ENCODE results near the gene VAV3. TPM values are rescaled to one million over a fixed set of nuclear protein-coding genes. Genes with fewer than 3 reads are reported as not detected.
"Not testable (repeated sequence)": the region's sequence is repeated elsewhere in the genome, so short reads cannot be mapped to it uniquely, and the experiment has no call there.

VAV3 gene
- total RNA-seq, 1 donor from 2014 or later = 29.1 TPM

GRCh38 chr1:107653005-107653404 is 312.0 kb downstream of the VAV3 start:
- Mint-ChIP-seq H3K4me3 (no peak overlapping the region), H3K36me3 (ENCODE audit: low read depth) (peaks cover 22% of the 10 kb centered on the region), H3K4me1 (no peaks in the 10 kb centered on the region), H3K27me3 (no peaks in the 10 kb centered on the region), H3K9me3 (no peaks in the 10 kb centered on the region), H3K27ac (no peak overlapping the region)
- no peak for TF ChIP-seq CTCF (IDR thresholded peaks at IDR 0.05)
- ChIA-PET POLR2A (no interaction called here), CTCF (no interaction called here)
- no peak for ATAC-seq (ENCODE audit: low read depth)
- DNase-seq = no peak
- intact Hi-C loops (cut with micrococcal nuclease) = no loop called here

- DNase-seq; CTCF ChIA-PET; H3K9me3 Mint-ChIP-seq; POLR2A ChIA-PET; H3K4me3 Mint-ChIP-seq; H3K4me1 Mint-ChIP-seq; intact Hi-C loops (cut with micrococcal nuclease); ATAC-seq (ENCODE audit: low read depth); H3K27me3 Mint-ChIP-seq; H3K27ac Mint-ChIP-seq: not testable (repeated sequence)
- H3K36me3 Mint-ChIP-seq (ENCODE audit: low read depth) = peaks cover 21% of the 10 kb centered on the region
Measured at GRCh38 chr1:107650825-107651224, 314.2 kb downstream of the VAV3 start.

- Mint-ChIP-seq H3K4me1 (peaks cover 8% of the 10 kb centered on the region), H3K27ac (no peak overlapping the region), H3K4me3 (no peak overlapping the region), H3K9me3 (no peaks in the 10 kb centered on the region), H3K36me3 (ENCODE audit: low read depth) (peaks cover 31% of the 10 kb centered on the region), H3K27me3 (no peaks in the 10 kb centered on the region)
- POLR2A ChIA-PET = no interaction called here
- DNase-seq = no peak
- TF ChIP-seq CTCF (IDR thresholded peaks at IDR 0.05) = no peak
- no peak for ATAC-seq (ENCODE audit: low read depth)
- CTCF ChIA-PET = no interaction called here
- intact Hi-C loops (cut with micrococcal nuclease) = no loop called here
Measured at GRCh38 chr1:107649023-107649422, 316.0 kb downstream of the VAV3 start.

GRCh38 chr1:107648071-107648470 is 316.9 kb downstream of the VAV3 start:
- Mint-ChIP-seq H3K4me3 (no peak overlapping the region), H3K27me3 (no peaks in the 10 kb centered on the region), H3K36me3 (ENCODE audit: low read depth) (peaks cover 31% of the 10 kb centered on the region), H3K27ac (no peak overlapping the region), H3K9me3 (no peaks in the 10 kb centered on the region), H3K4me1 (peaks cover 12% of the 10 kb centered on the region)
- no peak for DNase-seq
- ChIA-PET POLR2A (no interaction called here), CTCF (no interaction called here)
- TF ChIP-seq CTCF (IDR thresholded peaks at IDR 0.05) = no peak
- intact Hi-C loops (cut with micrococcal nuclease) = no loop called here
- ATAC-seq (ENCODE audit: low read depth) = no peak

- DNase-seq = no peak
- TF ChIP-seq CTCF (IDR thresholded peaks at IDR 0.05) = no peak
- POLR2A ChIA-PET = no interaction called here
- H3K27ac Mint-ChIP-seq = no peak overlapping the region
- H3K27me3 Mint-ChIP-seq = no peaks in the 10 kb centered on the region
- ATAC-seq (ENCODE audit: low read depth) = no peak
- intact Hi-C loops (cut with micrococcal nuclease) = no loop called here
- H3K36me3 Mint-ChIP-seq (ENCODE audit: low read depth) = peaks cover 38% of the 10 kb centered on the region
- H3K9me3 Mint-ChIP-seq = no peaks in the 10 kb centered on the region
- no peak overlapping the region for H3K4me3 Mint-ChIP-seq
- peaks cover 12% of the 10 kb centered on the region for H3K4me1 Mint-ChIP-seq
- CTCF ChIA-PET = no interaction called here
Measured at GRCh38 chr1:107647012-107647411, 318.0 kb downstream of the VAV3 start.

GRCh38 chr1:107643766-107644165 is 321.2 kb downstream of the VAV3 start:
- no peak overlapping the region for H3K4me3 Mint-ChIP-seq
- no peak overlapping the region for H3K27ac Mint-ChIP-seq

More at GRCh38 chr1:107643766-107644165, 321.2 kb downstream of the VAV3 start:
- H3K27me3 Mint-ChIP-seq = no peaks in the 10 kb centered on the region
- no peak for DNase-seq
- H3K9me3 Mint-ChIP-seq = no peaks in the 10 kb centered on the region
- no peak for ATAC-seq (ENCODE audit: low read depth)
- H3K4me1 Mint-ChIP-seq = peaks cover 12% of the 10 kb centered on the region
- no peak for TF ChIP-seq CTCF (IDR thresholded peaks at IDR 0.05)
- peaks cover 56% of the 10 kb centered on the region for H3K36me3 Mint-ChIP-seq (ENCODE audit: low read depth)
- CTCF ChIA-PET = no interaction called here
- POLR2A ChIA-PET = no interaction called here
- intact Hi-C loops (cut with micrococcal nuclease) = no loop called here

All from activated B cell treated with CpG ODN at 0.5 μM for 24 hours (primary cell).